Measurements from ENCODE around the gene MECR. TPM values are rescaled to one million over a fixed set of nuclear protein-coding genes. Genes with fewer than 3 reads are reported as not detected.
"Not testable (repeated sequence)": the region's sequence is repeated elsewhere in the genome, so short reads cannot be mapped to it uniquely, and the experiment has no call there.

MECR gene
- total RNA-seq, 2 experiments from 2014 or later = 24.5 to 26.9 TPM

DNA sequence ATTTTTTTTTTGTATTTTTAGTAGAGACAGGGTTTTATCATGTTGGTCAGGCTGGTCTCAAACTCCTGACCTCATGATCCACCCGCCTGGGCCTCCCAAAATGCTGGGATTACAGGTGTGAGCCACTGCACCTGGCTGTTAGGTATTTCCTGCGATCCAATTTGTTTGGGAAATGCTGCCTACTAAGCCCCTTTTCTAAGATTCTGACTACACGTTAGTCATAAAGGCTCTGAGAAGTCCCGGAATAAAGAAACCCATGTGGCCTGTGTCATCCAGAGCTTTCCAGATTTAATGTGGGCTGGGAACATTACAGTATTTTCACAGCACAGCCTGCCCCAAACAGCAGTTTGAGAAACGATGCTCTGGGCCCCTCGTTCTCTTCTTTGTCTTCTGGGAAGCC is 8.5 kb downstream of the MECR start:
- H3K27me3 Mint-ChIP-seq; H3K36me3 Mint-ChIP-seq; H3K27ac Mint-ChIP-seq; CTCF ChIA-PET; H3K9me3 Mint-ChIP-seq (ENCODE audit: low read depth); H3K4me3 Mint-ChIP-seq; ATAC-seq; DNase-seq; H3K4me1 Mint-ChIP-seq: not testable (repeated sequence)

DNA sequence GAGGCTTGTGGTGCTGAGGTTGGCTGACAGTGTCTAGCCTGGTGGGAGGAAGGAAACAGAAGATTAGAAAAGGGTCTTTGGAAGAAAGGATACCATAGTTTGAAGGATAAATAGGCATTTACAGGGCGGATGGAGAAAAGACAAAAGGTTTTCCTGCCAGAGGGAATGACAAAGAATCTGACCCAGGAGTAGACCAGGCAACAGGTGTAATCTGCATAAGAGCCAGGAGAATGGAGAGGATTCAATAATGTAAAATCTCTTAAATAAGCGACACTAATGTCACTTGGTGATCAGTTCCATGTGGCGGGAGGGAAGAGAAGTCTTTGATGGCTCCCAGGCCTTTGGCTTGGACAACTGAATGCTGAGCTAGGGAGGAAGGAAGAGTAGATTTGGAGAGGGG is 9.4 kb downstream of the MECR start:
- no peak for DNase-seq
- Mint-ChIP-seq H3K9me3 (ENCODE audit: low read depth) (no peaks in the 10 kb centered on the region), H3K27ac (peak overlapping the region; percentile 21), H3K4me1 (no peaks in the 10 kb centered on the region), H3K36me3 (peaks cover 3% of the 10 kb centered on the region), H3K4me3 (no peak overlapping the region), H3K27me3 (no peaks in the 10 kb centered on the region)
- CTCF ChIA-PET = interaction anchor here (0.7 to 0.9 kb wide), 2 partner anchors 9 to 24 kb away, joined by 3 to 4 read pairs; no protein-coding TSS in a partner anchor
- no peak for ATAC-seq

- no peak overlapping the region for H3K27ac Mint-ChIP-seq
- no peaks in the 10 kb centered on the region for H3K9me3 Mint-ChIP-seq (ENCODE audit: low read depth)
- H3K4me3 Mint-ChIP-seq = no peak overlapping the region
- no peaks in the 10 kb centered on the region for H3K4me1 Mint-ChIP-seq
- H3K36me3 Mint-ChIP-seq = peaks cover 13% of the 10 kb centered on the region
- DNase-seq = no peak
- no peaks in the 10 kb centered on the region for H3K27me3 Mint-ChIP-seq
- ATAC-seq = no peak
- CTCF ChIA-PET = interaction anchor here (1.5 kb wide), 1 partner anchor 16 kb away, joined by 5 read pairs; no protein-coding TSS in a partner anchor
Observed at GRCh38 chr1:29218223-29218622, 12.5 kb downstream of the MECR start.

DNA sequence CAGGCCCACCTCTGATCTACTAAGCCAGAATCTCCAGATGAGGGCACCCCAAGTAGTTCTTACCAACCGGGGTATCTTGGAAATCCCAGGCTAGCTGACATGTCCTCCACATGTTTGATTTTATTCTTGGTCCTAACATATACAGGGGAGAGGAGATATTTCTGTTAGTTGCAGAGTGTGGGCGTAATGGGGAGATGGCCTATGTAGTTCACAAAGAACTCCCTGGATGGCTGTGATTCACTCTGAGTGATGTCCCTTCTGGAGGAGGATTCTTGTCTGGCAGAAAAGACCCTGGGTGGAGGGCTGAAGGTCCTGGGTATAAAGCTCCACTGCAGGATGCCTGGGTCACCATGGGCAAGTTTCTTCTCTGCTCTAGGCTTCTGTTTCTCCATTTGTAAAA is 13.1 kb downstream of the MECR start:
- Mint-ChIP-seq H3K36me3 (peaks cover 15% of the 10 kb centered on the region), H3K4me3 (no peak overlapping the region), H3K27ac (no peak overlapping the region), H3K27me3 (no peaks in the 10 kb centered on the region), H3K9me3 (ENCODE audit: low read depth) (no peaks in the 10 kb centered on the region), H3K4me1 (no peaks in the 10 kb centered on the region)
- DNase-seq (no peak), ATAC-seq (no peak)
- CTCF ChIA-PET = interaction anchor here (1.5 kb wide), 1 partner anchor 15 kb away, joined by 5 read pairs; no protein-coding TSS in a partner anchor

DNA sequence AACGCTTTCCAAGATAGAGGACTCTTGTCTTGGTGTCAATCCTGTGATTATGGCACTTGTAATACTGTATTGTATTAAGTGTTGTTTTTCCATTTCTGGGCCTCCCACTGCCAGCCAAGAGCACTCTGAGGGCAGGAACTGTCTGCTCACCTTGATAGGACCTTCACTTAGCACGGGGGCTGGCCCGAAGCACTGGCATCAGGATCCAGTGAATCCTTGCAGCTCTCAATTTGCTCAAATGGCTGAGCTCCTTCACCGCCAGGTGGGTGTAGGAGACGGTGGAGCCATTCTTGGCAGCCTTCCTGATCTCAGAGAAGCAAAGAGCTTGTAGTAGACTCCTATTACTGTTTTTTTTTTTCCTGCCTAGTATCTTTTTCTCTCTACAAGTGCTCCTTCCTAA is 17.7 kb downstream of the MECR start:
- Mint-ChIP-seq H3K4me1 (no peaks in the 10 kb centered on the region), H3K9me3 (ENCODE audit: low read depth) (no peaks in the 10 kb centered on the region), H3K36me3 (peaks cover 16% of the 10 kb centered on the region), H3K27ac (no peak overlapping the region), H3K27me3 (no peaks in the 10 kb centered on the region), H3K4me3 (no peak overlapping the region)
- no peak for DNase-seq
- CTCF ChIA-PET = no interaction called here
- ATAC-seq = no peak

DNA sequence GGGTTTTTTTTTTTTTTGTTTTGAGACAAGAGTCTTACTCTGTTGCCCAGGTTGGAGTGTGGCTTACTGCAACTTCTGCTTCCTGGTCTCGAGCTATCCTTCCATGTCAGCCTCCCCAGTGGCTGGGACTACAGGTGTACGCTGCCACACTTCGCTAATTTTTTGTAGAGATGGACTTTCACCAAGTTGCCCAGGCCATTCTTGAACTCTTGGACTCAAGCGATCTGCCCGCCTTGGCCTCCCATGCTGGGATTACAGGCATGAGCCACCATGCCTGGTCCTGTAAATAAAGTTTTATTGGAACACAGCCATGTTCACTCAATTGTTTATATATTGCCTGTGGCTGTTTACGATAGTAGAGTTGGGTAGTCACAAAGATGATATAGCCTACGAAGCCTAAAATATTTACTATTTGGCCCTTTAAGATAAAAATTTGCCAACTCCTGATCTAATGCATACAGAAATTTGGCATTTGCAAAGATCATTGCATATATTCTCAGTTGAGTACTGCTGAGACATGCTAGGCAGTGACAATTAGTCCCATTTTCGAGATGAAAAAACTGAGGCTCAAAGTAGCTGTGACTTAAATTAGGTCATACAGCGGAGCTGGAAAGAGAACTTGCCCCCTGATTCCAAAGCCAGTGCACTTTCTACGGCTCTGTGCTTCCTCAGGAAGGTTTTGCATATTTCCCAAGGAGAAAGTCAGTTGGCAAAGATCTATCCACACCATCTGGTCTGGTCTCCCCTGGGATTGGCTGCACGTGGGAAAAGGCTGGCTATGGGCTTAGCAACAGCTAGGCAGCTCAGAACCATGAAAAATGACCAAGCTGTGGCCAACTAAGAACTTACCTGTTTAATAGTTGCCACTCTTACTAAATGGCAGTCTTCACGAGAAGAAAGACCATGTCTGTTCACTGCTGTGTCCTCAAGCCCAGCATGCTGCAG is 19.4 kb downstream of the MECR start:
- ATAC-seq (no peak), DNase-seq (no peak)
- Mint-ChIP-seq H3K27me3 (no peaks in the 10 kb centered on the region), H3K4me3 (no peak overlapping the region), H3K4me1 (no peaks in the 10 kb centered on the region), H3K27ac (no peak overlapping the region), H3K9me3 (ENCODE audit: low read depth) (no peaks in the 10 kb centered on the region), H3K36me3 (peaks cover 16% of the 10 kb centered on the region)
- CTCF ChIA-PET = no interaction called here

DNA sequence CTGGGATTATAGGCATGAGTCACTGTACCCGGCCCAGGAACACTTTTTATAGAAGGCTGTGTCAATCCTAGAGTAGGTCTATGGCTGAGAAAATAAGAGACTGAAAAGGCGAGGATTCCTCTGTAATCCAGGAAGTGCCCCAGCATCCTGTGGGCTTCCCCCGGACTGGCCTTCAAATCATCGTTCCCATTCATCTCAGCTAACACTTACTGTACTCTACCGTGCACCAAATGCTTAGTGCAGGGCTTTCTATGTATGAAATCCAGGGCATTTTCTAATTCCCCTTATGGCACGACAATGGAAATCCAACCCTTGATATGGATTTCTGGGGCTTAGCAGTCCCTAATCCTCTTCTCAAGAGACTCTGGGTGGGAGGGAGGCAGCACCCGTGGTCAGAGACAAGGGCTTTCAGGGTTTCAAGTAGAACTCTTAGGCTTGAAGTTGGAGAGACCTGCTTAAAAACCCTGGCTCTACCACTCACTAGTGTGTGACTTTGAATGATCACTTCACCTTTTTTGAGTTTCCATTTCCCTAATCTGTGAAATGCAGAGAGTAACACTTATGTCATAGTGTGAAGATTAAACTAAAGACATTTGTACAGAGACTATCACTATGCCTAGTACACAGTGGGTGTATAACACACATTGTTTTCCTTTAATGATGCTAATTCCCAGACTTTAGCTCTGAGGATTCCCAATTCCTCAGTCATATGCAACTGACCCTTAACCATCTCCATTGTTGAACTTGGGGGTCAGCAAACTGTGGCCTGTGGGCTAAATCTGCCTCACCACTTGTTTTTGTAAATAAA is 20.3 kb downstream of the MECR start:
- CTCF ChIA-PET = no interaction called here
- Mint-ChIP-seq H3K27ac (peak overlapping the region; percentile 44), H3K36me3 (peaks cover 17% of the 10 kb centered on the region), H3K4me3 (no peak overlapping the region), H3K4me1 (no peaks in the 10 kb centered on the region), H3K27me3 (no peaks in the 10 kb centered on the region), H3K9me3 (ENCODE audit: low read depth) (no peaks in the 10 kb centered on the region)
- peak; percentile 45 for ATAC-seq
- DNase-seq = no peak

- Mint-ChIP-seq H3K9me3 (ENCODE audit: low read depth) (no peaks in the 10 kb centered on the region), H3K4me3 (no peak overlapping the region), H3K27ac (no peak overlapping the region), H3K27me3 (no peaks in the 10 kb centered on the region), H3K36me3 (peaks cover 12% of the 10 kb centered on the region), H3K4me1 (no peaks in the 10 kb centered on the region)
- CTCF ChIA-PET = no interaction called here
- DNase-seq (no peak), ATAC-seq (no peak)
Observed at GRCh38 chr1:29209173-29209572, 21.6 kb downstream of the MECR start.

DNA sequence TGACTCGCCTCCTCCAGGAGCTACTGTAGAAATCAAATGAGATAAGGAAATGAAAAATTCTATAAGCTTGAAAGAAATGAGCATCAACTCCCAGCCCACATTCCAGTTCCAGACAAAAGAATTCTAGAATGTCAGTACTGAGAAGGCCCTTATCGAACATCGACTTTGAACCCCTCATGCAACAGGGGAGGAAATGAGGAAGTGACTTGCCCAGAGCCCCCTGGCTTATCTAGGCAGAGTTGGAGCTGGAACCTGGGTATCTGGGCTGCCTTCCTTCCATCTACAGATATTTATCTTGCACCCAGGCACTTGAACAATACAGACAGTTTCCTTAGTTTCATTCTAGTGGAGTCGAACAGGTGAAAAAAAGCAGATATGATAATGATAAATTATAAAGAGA is 22.3 kb downstream of the MECR start:
- H3K36me3 Mint-ChIP-seq = peaks cover 9% of the 10 kb centered on the region
- DNase-seq (no peak), ATAC-seq (no peak)
- H3K27ac Mint-ChIP-seq = no peak overlapping the region
- H3K4me1 Mint-ChIP-seq = no peaks in the 10 kb centered on the region
- no peak overlapping the region for H3K4me3 Mint-ChIP-seq
- H3K9me3 Mint-ChIP-seq (ENCODE audit: low read depth) = no peaks in the 10 kb centered on the region
- H3K27me3 Mint-ChIP-seq = no peaks in the 10 kb centered on the region
- CTCF ChIA-PET = interaction anchor here (1.4 kb wide), 1 partner anchor 11 kb away, joined by 3 read pairs; no protein-coding TSS in a partner anchor

DNA sequence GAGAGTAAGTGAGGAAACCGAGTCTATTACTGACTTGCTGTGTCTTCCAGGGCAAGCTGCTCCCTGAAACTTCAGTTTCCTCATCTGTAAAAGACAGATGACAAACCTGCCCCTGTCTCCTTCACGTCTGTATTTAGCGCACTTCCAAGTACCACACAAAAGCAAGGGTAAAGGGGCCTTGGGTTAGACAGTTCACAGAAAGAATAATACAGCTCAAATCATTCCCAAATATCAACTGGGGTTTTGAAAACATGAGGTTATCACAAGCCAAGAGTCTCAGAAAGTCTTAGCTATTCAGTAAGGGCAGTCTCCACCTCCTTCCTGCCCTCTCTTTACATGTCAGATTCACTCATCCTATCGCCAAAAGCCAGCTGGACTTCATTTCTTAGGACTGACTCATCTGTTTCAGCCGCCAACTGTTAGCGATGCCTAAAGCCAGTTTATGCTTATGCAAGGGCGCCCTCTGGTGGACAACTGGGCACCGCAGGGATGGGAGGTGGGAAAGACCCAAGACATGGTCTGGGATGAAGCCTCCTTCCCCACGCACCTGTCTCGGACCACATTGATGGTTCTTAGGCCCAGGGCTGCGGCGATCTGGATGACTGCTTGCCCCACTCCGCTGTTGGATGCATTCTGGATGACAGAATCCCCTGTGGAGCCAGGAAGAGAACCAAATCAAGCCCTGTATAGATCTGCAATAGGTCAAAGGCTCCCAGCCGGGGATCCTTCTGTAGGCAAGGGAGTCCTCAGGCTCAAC is 28.0 kb downstream of the MECR start:
- ATAC-seq = peak; percentile 96
- peak; percentile 93 for DNase-seq
- CTCF ChIA-PET = interaction anchor here (0.6 to 10.4 kb wide), 40 partner anchors 9 to 531 kb away, joined by 3 to 247 read pairs (median 4); partner anchors contain the start of gene SRSF4
- Mint-ChIP-seq H3K36me3 (peaks cover 2% of the 10 kb centered on the region), H3K4me1 (peaks cover 20% of the 10 kb centered on the region), H3K9me3 (ENCODE audit: low read depth) (no peaks in the 10 kb centered on the region), H3K27me3 (no peaks in the 10 kb centered on the region), H3K4me3 (no peak overlapping the region), H3K27ac (peak overlapping the region; percentile 71)

GRCh38 chr1:29202053-29202452 is 28.7 kb downstream of the MECR start:
- Mint-ChIP-seq H3K27me3 (no peaks in the 10 kb centered on the region), H3K36me3 (peaks cover 2% of the 10 kb centered on the region), H3K27ac (peak overlapping the region; percentile 71), H3K4me3 (no peak overlapping the region), H3K9me3 (ENCODE audit: low read depth) (no peaks in the 10 kb centered on the region), H3K4me1 (peaks cover 20% of the 10 kb centered on the region)
- CTCF ChIA-PET = interaction anchor here (0.6 to 10.4 kb wide), 36 partner anchors 9 to 449 kb away, joined by 3 to 247 read pairs (median 4); partner anchors contain the start of gene SRSF4
- DNase-seq (no peak), ATAC-seq (no peak)

DNA sequence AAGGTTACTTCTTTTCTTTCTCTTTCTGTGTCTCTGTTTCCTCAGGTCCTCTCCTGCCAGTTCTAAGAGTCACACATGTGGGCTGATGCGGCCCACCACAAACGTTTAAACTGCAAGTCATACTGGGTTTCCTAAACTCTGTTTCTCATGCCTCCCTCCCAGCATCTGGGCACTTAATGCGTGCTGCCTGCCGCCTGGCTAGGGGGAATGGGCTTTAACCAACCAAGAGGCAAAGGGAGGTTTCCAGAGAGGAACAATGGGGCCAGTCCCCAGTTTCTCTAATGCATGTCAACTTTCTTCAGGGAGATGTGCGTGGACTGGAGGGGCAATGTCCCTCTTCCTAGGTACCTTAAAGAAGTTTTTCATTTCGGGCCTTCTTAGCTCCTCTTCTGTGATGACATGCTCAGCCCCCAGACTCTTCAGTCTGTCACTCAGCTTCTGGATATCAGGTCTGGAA is 29.1 kb downstream of the MECR start:
- H3K36me3 Mint-ChIP-seq = peaks cover 2% of the 10 kb centered on the region
- peak overlapping the region; percentile 71 for H3K27ac Mint-ChIP-seq
- peak; percentile 55 for DNase-seq

More for the DNA sequence above, 29.1 kb downstream of the MECR start:
- Mint-ChIP-seq H3K9me3 (ENCODE audit: low read depth) (no peaks in the 10 kb centered on the region), H3K4me1 (peaks cover 20% of the 10 kb centered on the region), H3K4me3 (no peak overlapping the region), H3K27me3 (no peaks in the 10 kb centered on the region)
- no peak for ATAC-seq
- CTCF ChIA-PET = interaction anchor here (0.6 to 10.4 kb wide), 22 partner anchors 9 to 426 kb away, joined by 3 to 247 read pairs (median 6); partner anchors contain the start of gene SRSF4

Data from activated CD8-positive, alpha-beta memory T cell treated with anti-CD3 and anti-CD28 coated beads, Interleukin-2, amount 10 ng/mL, durations not matched to agents 7 days and 5 days (primary cell).